HUES6 (cell line): ENCODE results near the gene MKRN2.
A peak's percentile ranks its signal among the peaks of the same experiment; 100 is the strongest.
"Not testable (repeated sequence)": the region's sequence is repeated elsewhere in the genome, so short reads cannot be mapped to it uniquely, and the experiment has no call there.

ENCODE experiments used
- H3K27ac ChIP-seq: 2 replicates; pipeline ENCODE4 v1.7.0; 2013; ENCODE audit warnings: low read depth, mild to moderate bottlenecking, low read length, inconsistent platforms
- H3K27me3 ChIP-seq: 2 replicates; pipeline ENCODE4 v1.6.1; 2013; ENCODE audit warnings: low read length; ENCODE audit not compliant: control insufficient read depth, insufficient read depth
- H3K36me3 ChIP-seq: 2 replicates; pipeline ENCODE4 v1.6.1; 2013; ENCODE audit warnings: low read length; ENCODE audit not compliant: control insufficient read depth, insufficient read depth
- H3K4me1 ChIP-seq: 2 replicates; pipeline ENCODE4 v1.6.1; 2013; ENCODE audit warnings: low read length; ENCODE audit not compliant: control insufficient read depth, insufficient read depth
- H3K4me3 ChIP-seq: 2 replicates; pipeline ENCODE4 v1.5.1; 2013; ENCODE audit warnings: low read depth, low read length
- H3K9ac ChIP-seq: one replicate; pipeline ENCODE4 v1.6.1; 2013; ENCODE audit warnings: mild to moderate bottlenecking, low read length
- H3K9me3 ChIP-seq: 2 replicates; pipeline ENCODE4 v1.6.1; 2013; ENCODE audit warnings: low read depth, low read length; ENCODE audit not compliant: control insufficient read depth, insufficient read depth

The MKRN2 gene

GRCh38 chr3:12612514-12613226, 55.8 kb downstream of the MKRN2 start:
- H3K36me3 ChIP-seq, result peaks cover 71% of the 10 kb centered on the region
- H3K9me3 ChIP-seq, result no peaks in the 10 kb centered on the region
- H3K27me3 ChIP-seq, result no peaks in the 10 kb centered on the region

GRCh38 chr3:12613250-12613649, 56.4 kb downstream of the MKRN2 start:
- Histone ChIP-seq H3K9ac (no peak overlapping the region), H3K4me3 (no peak overlapping the region), H3K27me3 (no peaks in the 10 kb centered on the region), H3K27ac (no peak overlapping the region), H3K9me3 (no peaks in the 10 kb centered on the region), H3K36me3 (peaks cover 70% of the 10 kb centered on the region), H3K4me1 (peaks cover 10% of the 10 kb centered on the region; the same call in 1 of the 2 replicates)

More at GRCh38 chr3:12612514-12613226, 55.8 kb downstream of the MKRN2 start:
- no peak overlapping the region for H3K27ac ChIP-seq
- no peak overlapping the region for H3K4me3 ChIP-seq
- peaks cover 10% of the 10 kb centered on the region; the same call in 1 of the 2 replicates for H3K4me1 ChIP-seq
- H3K9ac ChIP-seq, result no peak overlapping the region

- Histone ChIP-seq H3K4me1 (peaks cover 10% of the 10 kb centered on the region; the same call in 1 of the 2 replicates), H3K27ac (no peak overlapping the region), H3K9ac (no peak overlapping the region), H3K27me3 (no peaks in the 10 kb centered on the region), H3K9me3 (no peaks in the 10 kb centered on the region), H3K4me3 (no peak overlapping the region), H3K36me3 (peaks cover 60% of the 10 kb centered on the region)
These were observed 58.4 kb downstream of the MKRN2 start for GRCh38 chr3:12615266-12615665.

GRCh38 chr3:12618426-12618825, 61.5 kb downstream of the MKRN2 start:
- H3K27ac ChIP-seq, result no peak overlapping the region
- no peaks in the 10 kb centered on the region for H3K9me3 ChIP-seq
- no peak overlapping the region for H3K9ac ChIP-seq
- peaks cover 8% of the 10 kb centered on the region; the same call in 1 of the 2 replicates for H3K4me1 ChIP-seq
- no peaks in the 10 kb centered on the region for H3K27me3 ChIP-seq
- peaks cover 40% of the 10 kb centered on the region for H3K36me3 ChIP-seq
- no peak overlapping the region for H3K4me3 ChIP-seq

GRCh38 chr3:12620305-12620704, 63.4 kb downstream of the MKRN2 start:
- peaks cover 30% of the 10 kb centered on the region for H3K36me3 ChIP-seq
- no peaks in the 10 kb centered on the region for H3K27me3 ChIP-seq
- H3K9me3 ChIP-seq, result no peaks in the 10 kb centered on the region
- no peak overlapping the region for H3K4me3 ChIP-seq
- no peak overlapping the region for H3K9ac ChIP-seq
- H3K27ac ChIP-seq, result no peak overlapping the region
- no peaks in the 10 kb centered on the region for H3K4me1 ChIP-seq

GRCh38 chr3:12620729-12621128, 63.8 kb downstream of the MKRN2 start:
- no peaks in the 10 kb centered on the region for H3K27me3 ChIP-seq
- no peak overlapping the region for H3K9ac ChIP-seq
- H3K4me1 ChIP-seq, result no peaks in the 10 kb centered on the region
- H3K4me3 ChIP-seq, result no peak overlapping the region
- no peaks in the 10 kb centered on the region for H3K9me3 ChIP-seq
- peaks cover 27% of the 10 kb centered on the region for H3K36me3 ChIP-seq
- no peak overlapping the region for H3K27ac ChIP-seq

GRCh38 chr3:12622335-12622734, 65.4 kb downstream of the MKRN2 start:
- Histone ChIP-seq H3K9me3 (no peaks in the 10 kb centered on the region), H3K4me3 (no peak overlapping the region), H3K4me1 (no peaks in the 10 kb centered on the region), H3K27me3 (no peaks in the 10 kb centered on the region), H3K36me3 (peaks cover 13% of the 10 kb centered on the region), H3K27ac (0 out of 2 replicates have a peak overlapping the region, but pooled peaks have one; percentile 13), H3K9ac (no peak overlapping the region)

- H3K9me3 ChIP-seq, result no peaks in the 10 kb centered on the region
- no peaks in the 10 kb centered on the region for H3K27me3 ChIP-seq
- no peaks in the 10 kb centered on the region; the same call in 1 of the 2 replicates for H3K36me3 ChIP-seq
- H3K4me3 ChIP-seq, result no peak overlapping the region
- H3K9ac ChIP-seq, result no peak overlapping the region
- H3K4me1 ChIP-seq, result no peaks in the 10 kb centered on the region
- H3K27ac ChIP-seq, result no peak overlapping the region
These were observed 67.2 kb downstream of the MKRN2 start for GRCh38 chr3:12624056-12624455.

GRCh38 chr3:12624964-12625363, 68.1 kb downstream of the MKRN2 start:
- H3K9ac ChIP-seq, H3K27me3 ChIP-seq, H3K36me3 ChIP-seq, H3K4me1 ChIP-seq, H3K4me3 ChIP-seq, H3K9me3 ChIP-seq, H3K27ac ChIP-seq: not testable (repeated sequence)

- Histone ChIP-seq H3K4me1 (peaks cover 8% of the 10 kb centered on the region; the same call in 1 of the 2 replicates), H3K4me3 (no peak overlapping the region), H3K36me3 (no peaks in the 10 kb centered on the region), H3K9me3 (no peaks in the 10 kb centered on the region), H3K27me3 (no peaks in the 10 kb centered on the region), H3K9ac (no peak overlapping the region), H3K27ac (no peak overlapping the region)
These were observed 70.5 kb downstream of the MKRN2 start for GRCh38 chr3:12627370-12627769.

GRCh38 chr3:12628813-12629212, 71.9 kb downstream of the MKRN2 start:
- no peak overlapping the region for H3K9ac ChIP-seq
- no peaks in the 10 kb centered on the region for H3K9me3 ChIP-seq
- H3K4me3 ChIP-seq, result no peak overlapping the region
- no peak overlapping the region for H3K27ac ChIP-seq
- H3K36me3 ChIP-seq, result no peaks in the 10 kb centered on the region
- no peaks in the 10 kb centered on the region for H3K27me3 ChIP-seq
- peaks cover 8% of the 10 kb centered on the region; the same call in 1 of the 2 replicates for H3K4me1 ChIP-seq
